Activated naive CD8-positive, alpha-beta T cell treated with anti-CD3 and anti-CD28 coated beads, Interleukin-2, amount 10 ng/mL, durations not matched to agents 7 days and 5 days (primary cell): ENCODE data around the gene SLC39A13. TPM values are rescaled to one million over a fixed set of nuclear protein-coding genes. Genes with fewer than 3 reads are reported as not detected.
"Not testable (repeated sequence)": the region's sequence is repeated elsewhere in the genome, so short reads cannot be mapped to it uniquely, and the experiment has no call there.

Experiments used
- ATAC-seq: fragments of 150-1000 bp; cut with Tn5 transposase; one replicate; pipeline ENCODE4 v1.10.0; 2021; ENCODE audit warnings: low read depth, moderate library complexity
- POLR2A ChIA-PET: fragments of 350-600 bp; sonication (Branson Sonifier 250); formaldehyde crosslinking; loops from one replicate; lab custom pipeline; 2021; ENCODE audit warnings: antibody characterized with exemption; lab: Charles Lee
- DNase-seq: peaks from one replicate; pipeline ENCODE4 v3.0.0; 2021
- H3K27ac Mint-ChIP-seq: one replicate; pipeline ENCODE4 v1.8.0; 2022; ENCODE audit warnings: mild to moderate bottlenecking, mixed read lengths
- H3K27me3 Mint-ChIP-seq: one replicate; pipeline ENCODE4 v1.8.0; 2022; ENCODE audit warnings: mild to moderate bottlenecking, moderate library complexity, mixed read lengths
- H3K36me3 Mint-ChIP-seq: one replicate; pipeline ENCODE4 v1.8.0; 2021; ENCODE audit warnings: mild to moderate bottlenecking, mixed read lengths
- H3K4me1 Mint-ChIP-seq: one replicate; pipeline ENCODE4 v1.8.0; 2021; ENCODE audit warnings: mixed read lengths
- H3K4me3 Mint-ChIP-seq: one replicate; pipeline ENCODE4 v1.8.0; 2022; ENCODE audit warnings: mild to moderate bottlenecking, moderate library complexity, mixed read lengths
- H3K9me3 Mint-ChIP-seq: one replicate; pipeline ENCODE4 v1.8.0; 2021; ENCODE audit warnings: mixed read lengths
- total RNA-seq, 2 experiments: library from RNA; stranded (reverse); gene quantifications; one replicate each; pipeline ENCODE4 v1.2.3, GENCODE V29; 2021

Gene SLC39A13
- total RNA-seq, 2 experiments from 2014 or later: 33.1 to 38.2 TPM

DNA sequence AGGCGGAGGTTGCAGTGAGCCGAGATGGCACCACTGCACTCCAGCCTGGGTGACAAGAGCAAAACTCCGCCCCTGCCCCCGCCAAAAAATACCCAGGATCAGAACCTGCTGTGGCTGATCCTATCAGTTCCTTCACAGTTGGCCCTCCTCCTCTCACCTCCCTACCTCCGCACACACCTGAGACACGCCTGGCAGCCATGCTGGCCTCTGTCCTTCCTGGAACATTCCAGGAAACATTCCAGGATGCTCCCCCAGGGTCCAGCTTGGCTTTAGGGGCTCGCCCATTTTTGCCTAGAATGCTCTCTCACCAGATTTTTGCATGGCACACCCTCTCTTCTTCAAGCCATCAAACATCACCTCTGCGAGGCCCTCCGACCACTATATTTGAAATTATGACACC, 38.4 kb downstream of the SLC39A13 start:
- Mint-ChIP-seq H3K4me3 (no peak overlapping the region), H3K36me3 (no peaks in the 10 kb centered on the region), H3K27ac (no peak overlapping the region), H3K27me3 (no peaks in the 10 kb centered on the region), H3K4me1 (no peaks in the 10 kb centered on the region), H3K9me3 (no peaks in the 10 kb centered on the region)
- ATAC-seq: no peak
- POLR2A ChIA-PET: no interaction called here
- no peak for DNase-seq

DNA sequence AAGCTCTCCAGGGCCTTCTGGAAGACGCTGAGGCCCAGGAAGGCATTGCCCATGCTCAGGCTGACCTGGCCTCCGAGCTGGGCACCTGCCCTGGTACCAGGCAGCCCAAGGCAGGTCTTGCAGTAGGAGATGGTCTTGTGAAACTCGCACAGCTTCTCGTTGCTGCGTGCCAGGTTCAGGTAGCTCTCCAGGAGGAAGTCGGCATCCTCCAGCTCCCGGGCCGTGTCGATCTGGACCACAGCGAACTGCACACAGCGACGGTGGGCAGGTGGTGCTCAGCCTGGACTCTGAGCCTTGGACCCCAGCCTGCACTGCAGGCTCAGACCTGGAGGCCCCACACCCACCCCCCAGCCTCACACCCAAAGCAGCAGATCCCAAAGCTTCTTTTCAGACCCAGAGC, 39.5 kb downstream of the SLC39A13 start:
- DNase-seq (no peak), ATAC-seq (no peak)
- Mint-ChIP-seq H3K36me3 (no peaks in the 10 kb centered on the region), H3K9me3 (no peaks in the 10 kb centered on the region), H3K4me1 (no peaks in the 10 kb centered on the region), H3K27ac (no peak overlapping the region), H3K4me3 (no peak overlapping the region), H3K27me3 (no peaks in the 10 kb centered on the region)
- POLR2A ChIA-PET: no interaction called here

DNA sequence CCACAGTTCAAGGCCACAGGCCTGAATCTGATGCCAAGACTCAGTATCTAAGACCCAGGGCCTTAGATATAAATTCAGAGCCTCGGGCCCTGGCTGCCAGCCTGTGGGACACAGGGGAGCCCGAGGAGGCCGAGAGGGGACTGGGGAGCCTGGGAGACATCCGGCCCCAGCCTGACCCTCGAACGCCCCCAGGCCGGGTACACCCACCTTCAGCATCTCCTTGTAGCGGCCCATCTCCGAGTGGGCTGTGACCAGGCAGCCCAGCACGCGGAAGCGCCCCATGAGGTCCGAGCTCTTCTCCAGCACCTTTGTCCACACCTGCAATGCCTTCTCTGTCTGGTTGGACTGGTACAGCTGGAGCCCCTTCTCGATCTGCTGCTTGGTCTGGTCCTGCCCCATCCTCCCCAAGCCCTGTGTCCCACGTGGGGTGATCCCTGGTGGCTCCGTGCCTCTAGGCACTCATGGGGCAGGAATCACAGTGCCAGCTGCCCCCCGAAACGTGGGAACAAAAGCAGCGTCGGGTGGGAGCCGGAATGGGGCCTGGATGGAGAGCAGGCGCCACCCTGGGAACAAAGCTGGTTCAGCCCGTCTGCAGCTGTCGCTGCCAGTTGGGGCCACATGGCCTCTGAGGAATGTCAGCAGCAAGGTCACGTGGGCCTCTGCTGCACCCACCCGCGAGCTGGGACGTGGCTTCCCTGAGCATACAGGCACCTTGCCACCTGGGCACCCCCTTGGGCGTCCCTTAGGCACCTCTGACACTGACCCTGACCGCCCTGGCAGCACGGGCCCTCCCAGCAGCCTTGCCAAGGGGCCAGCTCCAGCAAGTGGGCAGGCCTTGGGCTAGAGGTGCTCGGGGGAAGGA, 40.4 kb downstream of the SLC39A13 start, which contains the start of gene RAPSN:
Gene RAPSN, minus strand, starts transcription at position 571 of the 862 bp plus-strand sequence. Its CDS starts 172 bp downstream, at position 399.
- POLR2A ChIA-PET: no interaction called here
- Mint-ChIP-seq H3K27ac (no peak within 1 kb of the TSS), H3K4me1 (no peaks in the 10 kb centered on the region), H3K4me3 (no peak within 1 kb of the TSS), H3K36me3 (no peaks in the 10 kb centered on the region), H3K9me3 (no peaks in the 10 kb centered on the region), H3K27me3 (no peaks in the 10 kb centered on the region)
- DNase-seq (no peak), ATAC-seq (no peak)

DNA sequence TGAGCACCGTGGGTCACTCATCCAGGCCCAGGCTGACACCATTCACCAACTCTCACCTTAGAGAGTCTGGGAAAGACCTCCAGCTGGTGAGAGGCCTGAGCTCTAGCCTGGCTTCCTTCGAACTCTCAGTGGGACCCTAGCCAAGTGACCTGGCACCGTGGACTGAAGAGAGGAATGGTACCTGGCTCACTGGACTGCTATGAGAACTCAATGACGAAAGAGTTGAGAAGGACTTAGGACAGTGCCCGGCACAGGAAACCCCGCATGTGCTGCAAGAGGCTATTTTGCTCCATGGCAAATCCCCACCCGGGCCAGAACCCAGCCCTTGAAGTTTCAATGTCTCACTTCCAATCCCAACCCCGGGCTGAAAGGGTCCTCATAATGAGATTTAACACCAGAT, 41.2 kb downstream of the SLC39A13 start:
- H3K36me3 Mint-ChIP-seq: no peaks in the 10 kb centered on the region
- ATAC-seq (no peak), DNase-seq (no peak)
- POLR2A ChIA-PET: no interaction called here
- H3K27ac Mint-ChIP-seq: no peak overlapping the region
- H3K9me3 Mint-ChIP-seq: no peaks in the 10 kb centered on the region
- H3K4me1 Mint-ChIP-seq: peaks cover 2% of the 10 kb centered on the region
- no peaks in the 10 kb centered on the region for H3K27me3 Mint-ChIP-seq
- H3K4me3 Mint-ChIP-seq: no peak overlapping the region

DNA sequence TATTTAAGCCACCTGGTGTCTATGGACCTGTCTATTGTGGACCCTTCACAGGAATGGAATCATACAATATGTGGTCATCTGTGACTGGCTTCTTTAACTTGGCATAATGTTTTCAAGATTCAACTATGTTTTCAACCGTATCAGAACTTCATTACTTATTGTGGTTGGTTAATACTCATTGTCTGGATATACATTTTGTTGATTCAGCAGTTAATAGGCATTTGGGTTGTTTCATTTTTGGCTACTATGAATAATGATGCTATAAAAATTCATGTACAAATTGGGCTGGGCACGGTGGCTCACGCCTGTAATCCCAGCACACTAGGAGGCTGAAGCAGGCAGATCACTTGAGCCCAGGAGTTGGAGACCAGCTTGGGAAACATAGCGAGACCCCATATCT, 43.0 kb downstream of the SLC39A13 start:
- DNase-seq (no peak), ATAC-seq (no peak)
- Mint-ChIP-seq H3K4me1 (peaks cover 2% of the 10 kb centered on the region), H3K27ac (no peak overlapping the region), H3K27me3 (no peaks in the 10 kb centered on the region), H3K4me3 (no peak overlapping the region), H3K36me3 (no peaks in the 10 kb centered on the region), H3K9me3 (no peaks in the 10 kb centered on the region)
- POLR2A ChIA-PET: no interaction called here

DNA sequence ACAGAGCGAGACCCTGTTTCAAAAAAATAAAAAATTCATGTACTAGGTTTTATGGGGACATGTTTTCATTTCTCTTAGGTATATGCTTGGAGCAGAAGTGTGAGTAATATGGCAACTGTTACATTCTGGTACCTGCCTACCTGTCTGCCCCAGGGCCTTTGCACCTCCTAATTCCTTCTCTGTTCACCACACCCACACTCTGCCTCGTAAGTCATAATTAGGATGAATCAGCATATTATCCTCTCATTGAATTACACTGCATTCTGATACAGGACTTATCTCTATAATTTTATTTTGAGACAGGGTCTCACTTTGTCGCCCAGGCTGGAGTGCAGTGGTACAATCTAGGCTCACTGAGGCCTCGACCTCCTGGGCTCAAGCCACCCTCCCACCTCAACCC, 43.6 kb downstream of the SLC39A13 start:
- Mint-ChIP-seq H3K9me3 (no peaks in the 10 kb centered on the region), H3K27me3 (no peaks in the 10 kb centered on the region), H3K27ac (no peak overlapping the region), H3K4me3 (no peak overlapping the region), H3K36me3 (no peaks in the 10 kb centered on the region), H3K4me1 (peaks cover 2% of the 10 kb centered on the region)
- DNase-seq: no peak
- POLR2A ChIA-PET: no interaction called here
- no peak for ATAC-seq

DNA sequence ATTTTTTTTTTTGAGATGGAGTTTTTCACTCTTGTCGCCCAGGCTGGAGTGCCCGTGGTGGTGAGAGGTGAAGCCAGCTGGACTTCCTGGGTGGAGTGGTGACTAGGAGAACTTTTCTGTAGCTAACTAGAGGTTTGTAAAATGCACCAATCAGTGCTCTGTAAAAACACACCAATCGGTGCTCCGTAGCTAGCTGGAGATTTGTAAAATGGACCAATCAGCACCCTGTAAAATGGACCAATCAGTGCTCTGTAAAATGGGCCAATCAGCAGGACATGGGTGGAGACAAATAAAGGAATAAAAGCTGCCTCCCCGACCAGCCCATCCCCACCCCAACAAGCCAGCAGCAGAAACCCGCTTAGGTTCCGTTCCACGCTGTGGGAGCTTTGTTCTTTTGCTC, 45.0 kb downstream of the SLC39A13 start:
- no peak overlapping the region for H3K4me3 Mint-ChIP-seq
- H3K4me1 Mint-ChIP-seq: peaks cover 2% of the 10 kb centered on the region
- DNase-seq (no peak), ATAC-seq (no peak)
- no peaks in the 10 kb centered on the region for H3K36me3 Mint-ChIP-seq
- H3K27me3 Mint-ChIP-seq: no peaks in the 10 kb centered on the region
- POLR2A ChIA-PET: interaction anchor here (0.6 to 1.3 kb wide), 3 partner anchors 12 to 238 kb away, joined by 3 to 4 read pairs (median 4); partner anchors contain the start of gene DDB2
- no peak overlapping the region for H3K27ac Mint-ChIP-seq
- H3K9me3 Mint-ChIP-seq: no peaks in the 10 kb centered on the region

DNA sequence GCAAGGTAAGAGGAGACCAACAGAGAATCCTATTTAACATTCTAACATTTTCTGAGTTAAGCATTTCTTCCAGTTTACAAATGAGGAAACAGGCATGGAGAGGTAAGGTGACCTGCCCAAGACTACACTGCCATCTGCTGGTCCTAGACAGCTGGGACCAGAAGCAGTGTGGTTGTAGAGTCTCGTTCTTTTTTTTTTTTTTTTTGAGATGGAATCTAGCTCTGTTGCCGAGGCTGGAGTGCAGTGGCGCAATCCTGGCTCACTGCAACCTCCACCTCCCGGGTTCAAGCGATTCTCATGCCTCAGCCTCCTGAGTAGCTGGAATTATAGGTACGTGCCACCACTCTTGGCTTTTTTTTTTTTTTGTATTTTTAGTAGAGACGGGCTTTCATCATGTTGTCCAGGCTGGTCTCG, 45.9 kb downstream of the SLC39A13 start:
- not testable (repeated sequence) for H3K36me3 Mint-ChIP-seq, H3K27me3 Mint-ChIP-seq, H3K4me1 Mint-ChIP-seq, H3K27ac Mint-ChIP-seq, H3K9me3 Mint-ChIP-seq, H3K4me3 Mint-ChIP-seq
- POLR2A ChIA-PET: interaction anchor here (0.6 to 1.3 kb wide), 6 partner anchors 34 to 239 kb away, joined by 3 to 5 read pairs (median 4); partner anchors contain the start of gene DDB2
- ATAC-seq (peak; percentile 98), DNase-seq (peak; percentile 50)

DNA sequence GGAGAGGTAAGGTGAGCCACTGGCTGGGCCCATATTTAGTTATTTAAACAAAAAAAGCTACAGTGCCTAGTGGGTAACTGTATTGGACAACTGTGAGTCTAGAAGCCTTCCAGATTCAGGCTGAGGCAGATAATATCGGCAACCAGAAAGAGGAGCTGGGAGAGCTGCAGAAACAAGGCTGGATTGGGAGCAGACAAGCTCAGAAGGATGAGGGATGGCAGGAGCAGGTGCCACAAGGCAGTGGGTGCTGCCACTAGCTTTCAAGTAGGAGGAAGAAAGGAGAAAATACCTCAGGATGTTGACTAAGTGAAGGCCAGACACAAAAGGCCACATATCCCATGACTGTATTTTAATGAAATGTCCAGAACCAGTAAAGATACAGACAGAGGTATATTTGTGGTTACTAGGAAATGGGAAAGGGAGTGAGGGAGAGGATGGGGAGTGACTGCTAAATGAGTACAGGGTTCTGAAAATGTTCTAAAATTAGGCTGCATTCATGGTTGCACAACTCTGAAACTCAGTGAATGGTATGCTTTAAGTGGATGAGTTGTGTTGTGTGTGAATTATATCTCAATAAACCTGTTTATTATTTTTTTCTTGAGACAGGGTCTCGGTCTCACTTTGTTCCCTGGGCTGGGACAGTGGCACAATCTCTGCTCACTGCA, 52.3 kb downstream of the SLC39A13 start:
- no peak overlapping the region for H3K4me3 Mint-ChIP-seq
- no peaks in the 10 kb centered on the region for H3K27me3 Mint-ChIP-seq
- POLR2A ChIA-PET: no interaction called here
- no peaks in the 10 kb centered on the region for H3K36me3 Mint-ChIP-seq
- no peaks in the 10 kb centered on the region for H3K9me3 Mint-ChIP-seq
- no peak for ATAC-seq
- no peak for DNase-seq
- no peaks in the 10 kb centered on the region for H3K4me1 Mint-ChIP-seq
- no peak overlapping the region for H3K27ac Mint-ChIP-seq

DNA sequence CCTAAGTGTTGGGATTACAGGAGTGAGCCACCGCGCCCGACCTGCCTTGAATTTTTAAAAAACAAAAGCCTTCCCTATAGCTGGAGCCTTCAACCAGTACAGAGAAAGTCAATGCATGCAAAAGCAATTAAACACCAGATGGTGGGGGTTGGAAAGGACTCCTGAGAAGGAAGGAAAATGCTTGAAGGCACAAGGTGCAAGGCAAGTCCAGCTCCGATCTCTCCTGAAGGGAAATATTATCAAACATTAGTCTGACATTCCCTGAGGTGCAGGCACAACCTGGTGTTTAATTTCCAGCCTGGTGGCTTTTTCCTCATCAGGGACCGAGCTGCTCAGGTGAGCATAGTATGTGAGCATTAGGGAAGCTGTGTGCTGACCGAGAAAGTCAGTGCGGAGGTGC, 53.5 kb downstream of the SLC39A13 start:
- H3K9me3 Mint-ChIP-seq: no peaks in the 10 kb centered on the region
- H3K27me3 Mint-ChIP-seq: no peaks in the 10 kb centered on the region
- DNase-seq: no peak
- H3K27ac Mint-ChIP-seq: no peak overlapping the region
- ATAC-seq: no peak
- no peaks in the 10 kb centered on the region for H3K36me3 Mint-ChIP-seq
- no peak overlapping the region for H3K4me3 Mint-ChIP-seq
- POLR2A ChIA-PET: no interaction called here
- H3K4me1 Mint-ChIP-seq: no peaks in the 10 kb centered on the region

DNA sequence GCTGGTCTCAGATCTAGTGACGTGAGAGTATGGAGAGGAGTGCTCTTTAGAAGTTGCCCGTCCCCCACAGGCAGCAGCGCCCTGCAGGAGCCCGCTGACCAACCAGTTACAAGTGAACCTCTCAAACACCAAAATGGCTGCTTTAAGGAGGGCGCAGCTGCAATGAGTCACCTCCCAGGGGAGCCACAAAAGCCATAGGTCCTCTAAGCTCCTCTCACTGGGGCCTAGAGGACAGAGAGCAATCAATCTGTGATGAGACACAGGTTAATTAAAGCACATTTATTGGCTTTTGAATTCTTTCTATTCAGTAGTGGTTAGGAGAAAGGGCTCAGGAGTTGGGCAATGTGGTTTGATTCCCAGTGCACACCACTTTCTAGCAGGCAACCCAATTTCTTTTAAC, 56.1 kb downstream of the SLC39A13 start:
- no peaks in the 10 kb centered on the region for H3K4me1 Mint-ChIP-seq
- H3K27ac Mint-ChIP-seq: peak overlapping the region; percentile 12
- peaks cover 12% of the 10 kb centered on the region for H3K36me3 Mint-ChIP-seq
- H3K9me3 Mint-ChIP-seq: no peaks in the 10 kb centered on the region
- POLR2A ChIA-PET: no interaction called here
- no peaks in the 10 kb centered on the region for H3K27me3 Mint-ChIP-seq
- no peak overlapping the region for H3K4me3 Mint-ChIP-seq
- no peak for DNase-seq
- no peak for ATAC-seq
